ENCODE measurements around the gene RHBG. TPM values are rescaled to one million over a fixed set of nuclear protein-coding genes. Genes with fewer than 3 reads are reported as not detected.
A peak's percentile ranks its signal among the peaks of the same experiment; 100 is the strongest.
"Not testable (repeated sequence)": the region's sequence is repeated elsewhere in the genome, so short reads cannot be mapped to it uniquely, and the experiment has no call there.

The RHBG gene
- total and polyA plus RNA-seq, 12 donors: 0.16 to 3.0 (median 0.99) TPM; not detected in 2

DNA sequence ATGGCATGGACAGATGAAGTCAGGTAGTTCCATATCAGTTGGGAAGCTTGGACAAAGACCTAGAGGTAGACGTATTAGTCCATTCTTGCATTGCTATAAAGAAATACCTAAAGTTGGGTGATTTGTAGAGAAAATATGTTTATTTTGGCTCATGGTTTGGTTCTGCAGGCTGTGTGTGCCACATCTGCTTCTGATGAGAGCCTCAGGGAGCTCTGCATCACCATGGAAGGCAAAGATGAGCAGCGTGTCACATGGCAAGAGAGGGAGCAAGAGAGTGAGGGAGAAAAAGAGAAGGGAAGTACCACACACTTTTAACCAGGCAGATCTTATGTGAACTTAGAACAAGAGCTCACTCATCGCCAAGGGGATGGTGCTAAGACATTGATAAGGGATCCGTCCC lies 21.7 kb upstream of the RHBG start:
- 74 to 79% (median 77%) methylated on average over 4 of the region's 4 CpGs for WGBS, 4 donors
- intact Hi-C loops (cut with DNase I): no loop called here

DNA sequence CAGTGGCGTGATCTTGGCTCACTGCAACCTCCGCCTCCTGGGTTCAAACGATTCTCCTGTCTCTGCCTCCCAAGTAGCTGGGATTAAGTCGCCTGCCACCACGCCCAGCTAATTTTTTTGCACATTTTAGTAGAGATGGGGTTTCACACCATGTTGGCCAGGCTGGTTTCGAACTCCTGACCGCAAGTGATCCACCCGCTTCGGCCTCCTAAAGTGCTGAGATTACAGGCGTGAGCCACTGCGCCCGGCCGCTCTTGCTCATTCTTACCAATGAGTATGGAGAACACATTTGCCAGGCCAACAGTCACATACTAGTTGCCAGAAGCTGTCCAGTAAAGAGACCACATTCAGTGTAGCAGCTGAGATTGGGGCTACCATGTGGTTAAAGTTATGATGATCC lies 16.5 kb upstream of the RHBG start:
- H3K4me3 ChIP-seq; H3K27ac ChIP-seq; intact Hi-C loops (cut with DNase I); DNase-seq; H3K27me3 ChIP-seq; H3K36me3 ChIP-seq (replicated peaks in 1 of 2); H3K4me1 ChIP-seq (replicated peaks in 1 of 2); H3K9me3 ChIP-seq (replicated peaks in 1 of 3): not testable (repeated sequence)
- 85 to 92% (median 88%) methylated on average over 13 of the region's 13 CpGs for WGBS, 4 donors

More for the DNA sequence above, 21.7 kb upstream of the RHBG start:
- TF ChIP-seq CTCF (IDR thresholded peaks at IDR 0.05) (no peak), POLR2A (IDR thresholded peaks at IDR 0.05) (no peak)
- Histone ChIP-seq H3K4me3 (no peak overlapping the region), H3K27me3 (no peaks in the 10 kb centered on the region), H3K27ac (no peak overlapping the region), H3K9me3 (replicated peaks in 1 of 3) (no peaks in the 10 kb centered on the region), H3K36me3 (replicated peaks in 1 of 2) (no peaks in the 10 kb centered on the region), H3K4me1 (replicated peaks in 1 of 2) (no peaks in the 10 kb centered on the region)
- DNase-seq: no peak

DNA sequence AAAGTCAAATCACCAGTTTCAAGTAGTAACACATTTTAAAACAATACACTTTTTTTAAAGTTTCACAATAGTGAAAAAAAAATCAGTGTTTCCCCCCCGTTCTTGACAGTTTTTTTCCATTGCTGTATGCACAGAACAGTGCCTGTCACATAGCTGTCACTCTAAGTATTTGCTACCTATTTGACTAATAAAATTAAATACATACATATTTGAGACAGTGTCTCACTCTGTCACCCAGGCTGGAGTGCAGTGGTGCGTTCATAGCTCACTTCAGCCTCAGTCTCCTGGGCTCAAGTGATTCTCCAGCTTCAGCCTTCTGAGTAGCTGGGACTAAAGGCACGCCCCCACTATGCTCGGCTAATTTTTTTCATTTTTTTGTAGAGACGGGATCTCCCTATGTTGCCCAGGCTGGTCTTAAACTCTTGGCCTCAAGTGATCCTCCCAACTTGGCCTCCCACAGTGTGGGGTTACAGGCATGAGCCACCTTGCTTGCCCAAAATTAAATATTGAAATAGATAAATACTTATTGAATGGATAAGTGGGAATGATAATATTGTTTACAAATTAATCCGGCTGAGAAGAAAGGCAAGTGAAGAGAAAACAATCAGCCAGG lies 12.6 kb upstream of the RHBG start:
- no peaks in the 10 kb centered on the region for H3K9me3 ChIP-seq (replicated peaks in 1 of 3)
- peaks cover 10% of the 10 kb centered on the region for H3K27me3 ChIP-seq
- WGBS, 4 donors: 44 to 49% (median 46%) methylated on average over 6 of the region's 6 CpGs
- DNase-seq: no peak
- no peak overlapping the region for H3K4me3 ChIP-seq
- intact Hi-C loops (cut with DNase I): no loop called here
- no peaks in the 10 kb centered on the region for H3K4me1 ChIP-seq (replicated peaks in 1 of 2)
- TF ChIP-seq POLR2A (IDR thresholded peaks at IDR 0.05) (no peak), CTCF (IDR thresholded peaks at IDR 0.05) (no peak)
- no peak overlapping the region for H3K27ac ChIP-seq
- no peaks in the 10 kb centered on the region for H3K36me3 ChIP-seq (replicated peaks in 1 of 2)

DNA sequence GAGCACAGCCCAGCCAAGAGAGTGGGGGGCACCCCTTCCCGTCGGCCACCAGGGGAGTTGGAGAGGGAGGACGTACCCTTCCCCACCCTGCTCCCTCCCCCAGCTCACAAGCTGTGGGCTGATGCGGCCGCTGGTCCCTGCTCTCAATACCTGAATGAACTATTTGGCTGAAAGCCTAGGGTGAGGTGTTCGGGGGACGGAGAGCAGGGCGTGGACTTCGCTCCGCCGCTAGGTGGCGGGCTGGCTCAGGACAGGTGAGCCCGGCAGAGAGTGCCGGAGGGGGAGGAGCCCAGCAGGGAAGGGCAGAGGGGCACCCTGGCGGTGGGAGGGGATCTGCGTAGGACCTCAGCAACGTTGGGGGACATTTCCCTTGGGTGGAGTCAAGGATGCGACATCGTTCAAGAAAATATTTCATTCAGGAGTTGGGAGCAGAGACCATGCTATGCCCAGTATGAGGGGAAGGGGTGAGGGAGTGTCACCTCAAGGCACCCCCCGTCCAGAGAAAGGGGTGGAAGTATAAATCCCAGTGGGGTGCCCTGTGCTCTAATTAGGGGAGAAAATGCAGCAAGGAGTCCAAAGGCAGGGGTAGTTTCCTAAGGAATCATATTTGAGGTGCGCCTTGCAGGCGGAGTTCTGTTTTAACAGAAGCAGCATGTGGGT lies 12.0 kb upstream of the RHBG start:
- Histone ChIP-seq H3K27me3 (peaks cover 10% of the 10 kb centered on the region), H3K36me3 (replicated peaks in 1 of 2) (no peaks in the 10 kb centered on the region), H3K27ac (no peak overlapping the region), H3K4me3 (no peak overlapping the region), H3K4me1 (replicated peaks in 1 of 2) (no peaks in the 10 kb centered on the region), H3K9me3 (replicated peaks in 1 of 3) (no peaks in the 10 kb centered on the region)
- peak in 3 of 7 donors; percentile 30 to 65 (median 44) for DNase-seq
- intact Hi-C loops (cut with DNase I): no loop called here
- WGBS, 4 donors: 9 to 15% (median 10%) methylated on average over 20 to 22 of the region's 22 CpGs
- TF ChIP-seq POLR2A (IDR thresholded peaks at IDR 0.05): no peak
- TF ChIP-seq CTCF (IDR thresholded peaks at IDR 0.05): peak; percentile 9 to 61 (median 46)

GRCh38 chr1:156357977-156358376 lies 11.0 kb upstream of the RHBG start:
- no peak overlapping the region for H3K4me3 ChIP-seq
- no peaks in the 10 kb centered on the region for H3K36me3 ChIP-seq (replicated peaks in 1 of 2)
- H3K27me3 ChIP-seq: peaks cover 10% of the 10 kb centered on the region
- no peak for DNase-seq
- no peaks in the 10 kb centered on the region for H3K9me3 ChIP-seq (replicated peaks in 1 of 3)
- no peak for TF ChIP-seq POLR2A (IDR thresholded peaks at IDR 0.05)
- no peak for TF ChIP-seq CTCF (IDR thresholded peaks at IDR 0.05)
- WGBS, 4 donors: 77 to 95% (median 87%) methylated on average over 2 of the region's 2 CpGs
- no peaks in the 10 kb centered on the region for H3K4me1 ChIP-seq (replicated peaks in 1 of 2)
- no peak overlapping the region for H3K27ac ChIP-seq
- intact Hi-C loops (cut with DNase I): no loop called here
